ENCODE measurements around the gene PLCL2. TPM values are rescaled to one million over a fixed set of nuclear protein-coding genes. Genes with fewer than 3 reads are reported as not detected.

The PLCL2 gene
- total RNA-seq, 1 donor from 2014 or later: 1.8 TPM

- Mint-ChIP-seq H3K4me1 (ENCODE audit: unreplicated experiment) (peaks cover 9% of the 10 kb centered on the region), H3K27me3 (ENCODE audit: unreplicated experiment) (no peaks in the 10 kb centered on the region)
Measured at GRCh38 chr3:17075358-17075757, 190.6 kb downstream of the PLCL2 start.

DNA sequence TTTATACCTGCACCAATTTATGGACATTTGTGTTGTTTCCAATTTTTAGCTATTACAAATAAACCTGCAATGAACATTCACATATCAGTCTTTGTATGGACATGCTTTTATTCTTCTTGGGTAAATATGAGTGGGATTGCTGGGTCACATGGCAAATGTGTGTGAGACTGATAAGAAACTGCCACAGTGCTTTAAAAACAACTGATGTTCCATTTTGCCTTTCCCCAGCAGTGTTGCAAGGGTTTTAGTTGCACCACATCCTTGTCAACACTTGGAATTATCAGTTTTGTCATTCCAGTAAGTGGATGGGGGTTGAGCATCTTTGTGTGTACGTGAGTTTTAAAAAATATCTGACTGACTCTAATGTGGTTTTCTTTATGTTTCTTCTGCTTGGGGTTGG is 191.2 kb downstream of the PLCL2 start:
- Mint-ChIP-seq H3K4me1 (ENCODE audit: unreplicated experiment) (peaks cover 4% of the 10 kb centered on the region), H3K27me3 (ENCODE audit: unreplicated experiment) (no peaks in the 10 kb centered on the region), H3K4me3 (ENCODE audit: unreplicated experiment) (no peak overlapping the region), H3K9me3 (ENCODE audit: unreplicated experiment) (no peaks in the 10 kb centered on the region), H3K36me3 (ENCODE audit: unreplicated experiment) (no peaks in the 10 kb centered on the region), H3K27ac (ENCODE audit: unreplicated experiment) (no peak overlapping the region)
- DNase-seq (ENCODE audit: extremely low spot score, unreplicated experiment): no peak
- no peak for TF ChIP-seq CTCF (IDR thresholded peaks at IDR 0.05)

More at GRCh38 chr3:17075358-17075757, 190.6 kb downstream of the PLCL2 start:
- H3K27ac Mint-ChIP-seq (ENCODE audit: unreplicated experiment): no peak overlapping the region
- H3K9me3 Mint-ChIP-seq (ENCODE audit: unreplicated experiment): no peaks in the 10 kb centered on the region
- TF ChIP-seq CTCF (IDR thresholded peaks at IDR 0.05): no peak
- no peaks in the 10 kb centered on the region for H3K36me3 Mint-ChIP-seq (ENCODE audit: unreplicated experiment)
- H3K4me3 Mint-ChIP-seq (ENCODE audit: unreplicated experiment): no peak overlapping the region
- no peak for DNase-seq (ENCODE audit: extremely low spot score, unreplicated experiment)

DNA sequence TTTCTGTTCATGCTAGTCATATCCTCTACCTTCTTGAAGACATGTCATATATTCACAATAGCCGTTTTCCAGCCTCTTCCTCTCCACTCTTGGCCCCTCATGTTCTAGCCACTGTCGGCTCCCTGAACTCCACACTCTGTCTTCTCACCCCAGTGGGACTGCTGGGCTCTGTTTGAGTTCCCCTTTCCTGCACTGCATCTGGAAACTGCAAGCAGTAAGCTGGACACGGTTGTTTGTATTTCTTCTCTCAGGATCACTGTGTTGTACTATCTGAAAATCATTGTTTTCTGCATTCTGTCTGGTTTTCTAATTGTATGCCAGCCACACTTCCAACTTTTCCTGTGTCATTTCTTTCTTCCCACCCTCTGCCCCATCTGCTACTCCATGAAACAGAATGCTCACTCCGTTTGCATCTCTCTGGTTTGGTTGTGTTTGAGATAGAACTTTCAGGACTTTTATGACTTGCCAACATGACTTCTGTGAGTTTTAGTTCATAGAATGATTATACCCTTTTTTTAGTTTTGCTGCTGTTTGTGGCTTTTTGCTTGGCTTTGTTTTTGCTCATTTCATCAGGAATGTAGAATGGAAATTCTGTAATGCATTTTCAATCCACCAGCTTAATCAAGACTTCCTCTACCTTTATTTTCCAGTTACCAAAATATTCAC is 192.3 kb downstream of the PLCL2 start:
- TF ChIP-seq CTCF (IDR thresholded peaks at IDR 0.05): no peak
- no peaks in the 10 kb centered on the region for H3K9me3 Mint-ChIP-seq (ENCODE audit: unreplicated experiment)
- no peak overlapping the region for H3K4me3 Mint-ChIP-seq (ENCODE audit: unreplicated experiment)
- no peaks in the 10 kb centered on the region for H3K27me3 Mint-ChIP-seq (ENCODE audit: unreplicated experiment)
- H3K4me1 Mint-ChIP-seq (ENCODE audit: unreplicated experiment): no peaks in the 10 kb centered on the region
- H3K27ac Mint-ChIP-seq (ENCODE audit: unreplicated experiment): no peak overlapping the region
- no peak for DNase-seq (ENCODE audit: extremely low spot score, unreplicated experiment)
- H3K36me3 Mint-ChIP-seq (ENCODE audit: unreplicated experiment): no peaks in the 10 kb centered on the region

DNA sequence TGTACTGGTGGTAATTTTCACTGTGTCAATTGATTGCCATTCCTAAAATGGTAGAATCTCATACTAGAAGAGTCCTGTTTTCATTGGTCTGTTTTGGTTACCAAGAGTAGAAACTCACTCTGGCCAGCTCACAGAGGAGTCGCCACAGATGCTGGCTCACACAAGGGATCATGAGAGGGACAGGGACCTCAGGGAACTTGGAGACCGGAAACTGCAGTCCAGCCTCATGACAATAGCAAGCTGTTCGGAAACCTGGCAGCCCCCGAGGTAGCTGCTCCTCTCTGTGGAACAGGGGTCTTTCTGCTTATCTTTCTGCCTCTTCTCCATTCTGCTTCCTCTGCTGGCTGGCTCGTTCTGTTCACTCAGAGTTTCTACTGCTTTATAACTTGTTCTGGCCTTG is 192.9 kb downstream of the PLCL2 start:
- Mint-ChIP-seq H3K9me3 (ENCODE audit: unreplicated experiment) (no peaks in the 10 kb centered on the region), H3K27ac (ENCODE audit: unreplicated experiment) (no peak overlapping the region), H3K4me3 (ENCODE audit: unreplicated experiment) (no peak overlapping the region), H3K4me1 (ENCODE audit: unreplicated experiment) (no peaks in the 10 kb centered on the region), H3K27me3 (ENCODE audit: unreplicated experiment) (no peaks in the 10 kb centered on the region), H3K36me3 (ENCODE audit: unreplicated experiment) (no peaks in the 10 kb centered on the region)
- no peak for DNase-seq (ENCODE audit: extremely low spot score, unreplicated experiment)
- TF ChIP-seq CTCF (IDR thresholded peaks at IDR 0.05): no peak

DNA sequence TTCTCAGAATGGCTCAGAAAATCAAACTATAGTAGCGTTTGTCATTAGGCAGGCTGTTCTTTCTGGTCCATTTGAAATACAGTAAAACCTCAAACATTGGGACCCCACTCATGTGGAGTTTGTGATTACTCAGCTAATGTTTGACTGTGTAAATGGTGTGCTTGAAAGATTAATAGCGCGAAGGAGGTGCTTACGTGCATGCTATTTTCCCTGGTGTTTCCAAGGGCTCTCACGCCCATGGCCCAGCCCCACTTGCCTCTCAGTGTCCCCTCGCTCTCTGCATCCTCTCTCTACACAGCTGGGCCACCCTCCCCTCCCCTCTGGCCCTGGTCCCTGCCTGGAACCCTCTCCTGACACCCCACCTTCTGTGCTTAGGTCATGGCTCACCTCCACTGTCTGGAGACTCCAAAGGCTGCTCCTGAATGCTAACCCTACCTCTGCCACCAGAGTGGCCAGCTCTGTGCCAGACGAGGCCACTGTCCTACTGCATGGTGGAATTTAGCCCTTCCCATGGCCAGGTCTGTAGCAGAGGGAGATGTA is 194.2 kb downstream of the PLCL2 start:
- no peak for DNase-seq (ENCODE audit: extremely low spot score, unreplicated experiment)
- H3K4me1 Mint-ChIP-seq (ENCODE audit: unreplicated experiment): no peaks in the 10 kb centered on the region
- H3K4me3 Mint-ChIP-seq (ENCODE audit: unreplicated experiment): no peak overlapping the region
- no peaks in the 10 kb centered on the region for H3K36me3 Mint-ChIP-seq (ENCODE audit: unreplicated experiment)
- no peak for TF ChIP-seq CTCF (IDR thresholded peaks at IDR 0.05)
- no peaks in the 10 kb centered on the region for H3K9me3 Mint-ChIP-seq (ENCODE audit: unreplicated experiment)
- no peak overlapping the region for H3K27ac Mint-ChIP-seq (ENCODE audit: unreplicated experiment)
- no peaks in the 10 kb centered on the region for H3K27me3 Mint-ChIP-seq (ENCODE audit: unreplicated experiment)

All from osteocyte (in vitro differentiated cells).